Stimulated activated CD8-positive, alpha-beta memory T cell treated with anti-CD3 and anti-CD28 coated beads, Interleukin-2, amount 100 ng/mL, for 48 hours (primary cell): ENCODE results near the gene TSPAN5.

Source experiments
- DNase-seq, 2 donors: peaks; one replicate each; pipeline ENCODE4 v3.0.0-alpha.2; 2020; ENCODE audit warnings: low read depth in 2 of 2

TSPAN5 gene

GRCh38 chr4:98517218-98518021 is 141.0 kb downstream of the TSPAN5 start:
- no peak for DNase-seq

GRCh38 chr4:98516441-98517217 is 141.8 kb downstream of the TSPAN5 start:
- DNase-seq = no peak

GRCh38 chr4:98516042-98516440 is 142.4 kb downstream of the TSPAN5 start:
- DNase-seq = no peak

- DNase-seq = no peak
Measured at GRCh38 chr4:98515470-98515809, 143.0 kb downstream of the TSPAN5 start.

GRCh38 chr4:98514741-98515469 is 143.5 kb downstream of the TSPAN5 start:
- no peak for DNase-seq

GRCh38 chr4:98512918-98513317 is 145.5 kb downstream of the TSPAN5 start:
- DNase-seq = no peak

GRCh38 chr4:98510757-98511517 is 147.5 kb downstream of the TSPAN5 start:
- DNase-seq = no peak

- DNase-seq = no peak
Measured at GRCh38 chr4:98510340-98510739, 148.1 kb downstream of the TSPAN5 start.

- DNase-seq = no peak
Measured at GRCh38 chr4:98509721-98510120, 148.7 kb downstream of the TSPAN5 start.

GRCh38 chr4:98508829-98509598 is 149.4 kb downstream of the TSPAN5 start:
- no peak for DNase-seq

- DNase-seq = no peak
Measured at GRCh38 chr4:98508248-98508647, 150.2 kb downstream of the TSPAN5 start.

GRCh38 chr4:98507299-98507698 is 151.1 kb downstream of the TSPAN5 start:
- DNase-seq = no peak

- no peak for DNase-seq
Measured at GRCh38 chr4:98506462-98507132, 151.8 kb downstream of the TSPAN5 start.

GRCh38 chr4:98505992-98506391 is 152.4 kb downstream of the TSPAN5 start:
- no peak for DNase-seq

GRCh38 chr4:98504091-98504490 is 154.3 kb downstream of the TSPAN5 start:
- no peak for DNase-seq

GRCh38 chr4:98503676-98504075 is 154.7 kb downstream of the TSPAN5 start:
- DNase-seq = no peak

GRCh38 chr4:98502624-98503023 is 155.8 kb downstream of the TSPAN5 start:
- DNase-seq = no peak

GRCh38 chr4:98502031-98502430 is 156.4 kb downstream of the TSPAN5 start:
- no peak for DNase-seq

GRCh38 chr4:98501383-98501782 is 157.0 kb downstream of the TSPAN5 start:
- no peak for DNase-seq

- DNase-seq = no peak
Measured at GRCh38 chr4:98498774-98499173, 159.6 kb downstream of the TSPAN5 start.
